ENCODE results near the gene FAR2. TPM values are rescaled to one million over a fixed set of nuclear protein-coding genes. Genes with fewer than 3 reads are reported as not detected.

The FAR2 gene
- total RNA-seq, 2 experiments from 2014 or later, result 0.73 TPM; not detected in 1

DNA sequence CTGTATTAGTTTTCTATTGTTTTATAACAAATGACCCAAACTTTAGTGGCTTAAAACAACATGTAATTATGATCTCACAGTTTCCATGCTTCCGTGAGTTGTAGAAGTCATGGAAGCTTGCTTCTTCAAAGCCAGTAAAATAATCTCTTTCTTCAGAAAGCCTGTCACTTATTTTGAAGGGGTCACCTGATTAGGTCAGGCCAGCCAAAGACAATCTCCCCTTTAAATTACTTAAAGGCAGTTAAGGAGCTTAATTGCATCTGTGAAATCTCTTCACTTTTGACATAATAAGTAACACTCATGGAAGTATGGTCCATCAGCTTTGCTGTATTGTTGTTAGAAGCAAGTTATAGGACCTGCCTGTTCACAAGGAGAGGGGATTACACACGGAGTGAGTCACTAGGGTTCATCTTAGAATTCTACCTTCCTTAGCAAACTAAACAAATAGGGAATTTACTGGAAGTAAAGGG is 89.8 kb downstream of the FAR2 start:
- TF ChIP-seq EZH2phosphoT487 (IDR thresholded peaks at IDR 0.05; ENCODE audit: borderline replicate concordance, low read depth, low read length), result no peak
- no peak for DNase-seq (ENCODE audit: low spot score)
- intact Hi-C loops (cut with micrococcal nuclease; ENCODE audit: unreplicated experiment), result no loop called here
- ChIA-PET POLR2A (no interaction called here), CTCF (ENCODE audit: unreplicated experiment) (no interaction called here)
- Histone ChIP-seq H3K36me3 (ENCODE audit: insufficient read depth, low read length) (no peaks in the 10 kb centered on the region), H3K27ac (ENCODE audit: low read depth, low read length, poor library complexity, severe bottlenecking) (no peak overlapping the region), H3K4me1 (ENCODE audit: insufficient read depth, low read length, poor library complexity, severe bottlenecking) (no peaks in the 10 kb centered on the region), H3K79me2 (ENCODE audit: insufficient read depth, low read depth, low read length) (no peaks in the 10 kb centered on the region), H3K4me2 (ENCODE audit: low read length) (no peak overlapping the region), H3K4me3 (ENCODE audit: low read depth, low read length, poor library complexity, severe bottlenecking) (no peak overlapping the region), H4K20me1 (ENCODE audit: insufficient read depth, low read length) (no peaks in the 10 kb centered on the region), H2AFZ (ENCODE audit: low read length) (no peak overlapping the region), H3K9me2 (ENCODE audit: insufficient read depth, low read length) (no peaks in the 10 kb centered on the region), H3K9me3 (ENCODE audit: low read length) (no peaks in the 10 kb centered on the region)
- no TSS peak for BruUV-seq (replicated peaks)

DNA sequence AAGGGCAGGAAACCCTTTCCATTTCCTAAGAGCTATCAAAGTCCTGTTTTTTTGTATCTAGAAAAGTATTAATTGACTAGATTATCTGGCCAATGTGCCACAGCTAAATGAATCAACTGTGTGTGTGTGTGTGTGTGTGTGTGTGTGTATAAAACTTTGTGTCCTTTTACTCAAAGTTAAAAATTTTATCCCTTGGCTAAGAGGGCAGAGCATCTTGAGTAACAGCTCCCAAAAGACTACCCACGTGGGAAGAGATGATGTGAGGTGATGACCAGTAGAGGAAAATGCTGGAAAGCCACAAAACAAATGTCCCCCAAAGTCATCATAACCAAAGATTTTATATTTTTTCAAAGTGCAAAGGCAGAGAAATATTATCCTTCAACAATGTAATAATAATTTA is 90.3 kb downstream of the FAR2 start:
- Histone ChIP-seq H3K79me2 (ENCODE audit: insufficient read depth, low read depth, low read length) (no peaks in the 10 kb centered on the region), H3K27ac (ENCODE audit: low read depth, low read length, poor library complexity, severe bottlenecking) (no peak overlapping the region), H3K9me3 (ENCODE audit: low read length) (no peaks in the 10 kb centered on the region), H3K4me3 (ENCODE audit: low read depth, low read length, poor library complexity, severe bottlenecking) (no peak overlapping the region), H3K4me2 (ENCODE audit: low read length) (no peak overlapping the region), H3K36me3 (ENCODE audit: insufficient read depth, low read length) (no peaks in the 10 kb centered on the region), H2AFZ (ENCODE audit: low read length) (no peak overlapping the region), H3K9me2 (ENCODE audit: insufficient read depth, low read length) (no peaks in the 10 kb centered on the region), H4K20me1 (ENCODE audit: insufficient read depth, low read length) (no peaks in the 10 kb centered on the region), H3K4me1 (ENCODE audit: insufficient read depth, low read length, poor library complexity, severe bottlenecking) (no peaks in the 10 kb centered on the region)
- no TSS peak for BruUV-seq (replicated peaks)
- intact Hi-C loops (cut with micrococcal nuclease; ENCODE audit: unreplicated experiment), result no loop called here
- TF ChIP-seq, protein P1, sequence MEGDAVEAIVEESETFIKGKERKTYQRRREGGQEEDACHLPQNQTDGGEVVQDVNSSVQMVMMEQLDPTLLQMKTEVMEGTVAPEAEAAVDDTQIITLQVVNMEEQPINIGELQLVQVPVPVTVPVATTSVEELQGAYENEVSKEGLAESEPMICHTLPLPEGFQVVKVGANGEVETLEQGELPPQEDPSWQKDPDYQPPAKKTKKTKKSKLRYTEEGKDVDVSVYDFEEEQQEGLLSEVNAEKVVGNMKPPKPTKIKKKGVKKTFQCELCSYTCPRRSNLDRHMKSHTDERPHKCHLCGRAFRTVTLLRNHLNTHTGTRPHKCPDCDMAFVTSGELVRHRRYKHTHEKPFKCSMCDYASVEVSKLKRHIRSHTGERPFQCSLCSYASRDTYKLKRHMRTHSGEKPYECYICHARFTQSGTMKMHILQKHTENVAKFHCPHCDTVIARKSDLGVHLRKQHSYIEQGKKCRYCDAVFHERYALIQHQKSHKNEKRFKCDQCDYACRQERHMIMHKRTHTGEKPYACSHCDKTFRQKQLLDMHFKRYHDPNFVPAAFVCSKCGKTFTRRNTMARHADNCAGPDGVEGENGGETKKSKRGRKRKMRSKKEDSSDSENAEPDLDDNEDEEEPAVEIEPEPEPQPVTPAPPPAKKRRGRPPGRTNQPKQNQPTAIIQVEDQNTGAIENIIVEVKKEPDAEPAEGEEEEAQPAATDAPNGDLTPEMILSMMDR (conservative IDR thresholded peaks at IDR 0.05; ENCODE audit: low read length), result no peak
- no peak for TF ChIP-seq EZH2phosphoT487 (IDR thresholded peaks at IDR 0.05; ENCODE audit: borderline replicate concordance, low read depth, low read length)
- DNase-seq (ENCODE audit: low spot score), result no peak
- ChIA-PET POLR2A (no interaction called here), CTCF (ENCODE audit: unreplicated experiment) (interaction anchor here (0.6 to 1.0 kb wide), 2 partner anchors 24 to 174 kb away, joined by 3 read pairs; no protein-coding TSS in a partner anchor)

DNA sequence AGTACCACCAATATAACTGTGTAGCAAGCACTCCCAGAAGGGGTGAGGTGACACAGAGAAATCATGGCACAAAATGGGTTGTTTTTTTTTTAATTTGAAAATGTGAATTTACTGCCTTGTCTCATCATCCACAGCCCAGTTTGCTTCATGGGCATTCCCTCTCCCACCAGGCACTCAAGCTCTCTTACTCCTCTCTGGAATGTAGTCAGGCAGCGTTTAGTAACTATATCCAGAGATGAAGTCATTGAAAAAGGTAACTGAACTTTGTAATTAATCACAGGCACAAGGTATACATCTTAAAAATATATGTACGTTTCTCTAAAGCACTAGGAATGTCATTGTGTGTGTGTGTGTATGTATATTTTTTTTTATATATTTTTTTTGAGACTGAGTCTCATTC is 91.4 kb downstream of the FAR2 start:
- intact Hi-C loops (cut with micrococcal nuclease; ENCODE audit: unreplicated experiment), result no loop called here
- Histone ChIP-seq H3K79me2 (ENCODE audit: insufficient read depth, low read depth, low read length) (no peaks in the 10 kb centered on the region), H3K27ac (ENCODE audit: low read depth, low read length, poor library complexity, severe bottlenecking) (no peak overlapping the region), H3K4me3 (ENCODE audit: low read depth, low read length, poor library complexity, severe bottlenecking) (no peak overlapping the region), H3K36me3 (ENCODE audit: insufficient read depth, low read length) (no peaks in the 10 kb centered on the region), H3K9me2 (ENCODE audit: insufficient read depth, low read length) (no peaks in the 10 kb centered on the region), H4K20me1 (ENCODE audit: insufficient read depth, low read length) (no peaks in the 10 kb centered on the region), H2AFZ (ENCODE audit: low read length) (no peak overlapping the region), H3K4me1 (ENCODE audit: insufficient read depth, low read length, poor library complexity, severe bottlenecking) (no peaks in the 10 kb centered on the region), H3K9me3 (ENCODE audit: low read length) (no peaks in the 10 kb centered on the region), H3K4me2 (ENCODE audit: low read length) (no peak overlapping the region)
- no TSS peak for BruUV-seq (replicated peaks)
- CTCF ChIA-PET (ENCODE audit: unreplicated experiment), result no interaction called here
- POLR2A ChIA-PET, result interaction anchor here (0.6 kb wide), 1 partner anchor 309 kb away, joined by 5 read pairs; no protein-coding TSS in a partner anchor
- TF ChIP-seq EZH2phosphoT487 (IDR thresholded peaks at IDR 0.05; ENCODE audit: borderline replicate concordance, low read depth, low read length), result no peak
- TF ChIP-seq, protein P1 (conservative IDR thresholded peaks at IDR 0.05; ENCODE audit: low read length), result no peak
- no peak for DNase-seq (ENCODE audit: low spot score)
